ENCODE measurements around the gene ZSCAN10. TPM values are rescaled to one million over a fixed set of nuclear protein-coding genes. Genes with fewer than 3 reads are reported as not detected.
A peak's percentile ranks its signal among the peaks of the same experiment; 100 is the strongest.

Gene ZSCAN10
- total and polyA plus RNA-seq, 2 of the 13 experiments (the other 11 are each of a cell fraction or from before 2014, with no cell fraction given) = not detected

DNA sequence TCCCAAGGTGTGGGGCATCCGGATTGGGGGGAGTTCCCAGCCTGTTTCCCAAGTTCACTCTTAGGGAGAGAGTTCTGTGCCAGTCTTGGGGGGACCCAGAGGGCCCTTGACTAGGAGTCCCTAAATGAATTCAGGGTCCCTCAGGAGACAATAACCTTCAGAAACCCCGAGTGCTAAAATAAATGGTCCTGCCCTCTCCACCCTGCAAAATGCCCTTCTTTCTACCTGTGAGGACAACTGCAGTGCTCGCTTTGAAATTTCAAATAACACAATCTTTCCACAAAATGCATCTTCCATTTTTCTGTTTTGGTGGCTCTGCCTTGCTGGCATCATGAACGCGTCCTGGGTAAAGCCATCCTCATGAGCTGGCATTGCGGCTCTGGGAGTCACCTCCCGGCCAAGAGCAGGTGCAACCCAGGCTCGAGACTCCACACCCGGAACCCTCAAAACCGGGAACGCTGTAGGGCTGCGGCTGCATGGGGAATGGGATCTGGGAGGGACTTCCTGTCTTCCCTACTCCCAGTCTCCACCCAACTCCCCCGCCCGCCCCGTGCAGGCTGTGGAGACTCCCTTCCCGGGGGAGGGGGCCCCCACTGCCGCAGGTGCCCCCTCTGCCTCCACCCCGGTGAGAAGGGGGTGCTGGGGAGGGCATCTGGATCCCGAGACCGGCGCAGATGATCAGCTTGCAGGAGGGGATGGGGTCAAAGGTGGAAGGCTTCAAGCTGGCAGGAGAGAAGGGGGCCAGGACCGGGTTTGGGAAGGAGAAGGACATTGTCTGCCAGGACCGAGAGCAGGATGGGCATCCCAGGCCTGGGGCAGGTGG, 13.2 kb upstream of the ZSCAN10 start, which contains the start of gene ZNF205 (continued):
- TF ChIP-seq ELK4 (CRISPR knock-in tag; IDR thresholded peaks at IDR 0.05; ENCODE audit: borderline replicate concordance) (no peak), ZMAT3 (CRISPR knock-in tag; conservative IDR thresholded peaks at IDR 0.05) (peak; percentile 44; the same call in 1 of the 2 replicates), ZNF317 (CRISPR knock-in tag; IDR thresholded peaks at IDR 0.05) (peak; percentile 44; the same call in 1 of the 2 replicates), NFKBIZ (CRISPR knock-in tag; IDR thresholded peaks at IDR 0.05) (no peak; the same call in 1 of the 2 replicates), CHD2 (IDR thresholded peaks at IDR 0.05; ENCODE audit: low read depth, low read length) (no peak), ZNF720 (CRISPR knock-in tag; IDR thresholded peaks at IDR 0.05) (no peak), MATR3 (CRISPR knock-in tag; IDR thresholded peaks at IDR 0.05) (no peak), THAP11 (CRISPR knock-in tag; IDR thresholded peaks at IDR 0.05) (peak; percentile 94), ZNF530 (CRISPR knock-in tag; IDR thresholded peaks at IDR 0.05; ENCODE audit: low read depth) (no peak), ZNF10 (CRISPR knock-in tag; IDR thresholded peaks at IDR 0.05; ENCODE audit: borderline replicate concordance, low read depth) (no peak), ZFP91 (CRISPR knock-in tag; IDR thresholded peaks at IDR 0.05; ENCODE audit: borderline replicate concordance) (peak; percentile 78; the same call in 1 of the 2 replicates), NR1H2 (CRISPR knock-in tag; IDR thresholded peaks at IDR 0.05; ENCODE audit: borderline replicate concordance, low read depth) (no peak), NFE2L2 (IDR thresholded peaks at IDR 0.05; ENCODE audit: low read length) (no peak), AGO1 (IDR thresholded peaks at IDR 0.05; ENCODE audit: low read depth, low read length, poor library complexity, severe bottlenecking) (peak; percentile 74), CAMTA2 (CRISPR knock-in tag; IDR thresholded peaks at IDR 0.05; ENCODE audit: borderline replicate concordance) (no peak), ZNF432 (CRISPR knock-in tag; IDR thresholded peaks at IDR 0.05; ENCODE audit: borderline replicate concordance) (no peak), ZNF776 (CRISPR knock-in tag; IDR thresholded peaks at IDR 0.05) (no peak), BHLHE40 (IDR thresholded peaks at IDR 0.05; ENCODE audit: low read length) (0 out of 2 replicates have a peak, but pooled peaks have one; percentile 4)
- TF ChIP-seq, protein P1, sequence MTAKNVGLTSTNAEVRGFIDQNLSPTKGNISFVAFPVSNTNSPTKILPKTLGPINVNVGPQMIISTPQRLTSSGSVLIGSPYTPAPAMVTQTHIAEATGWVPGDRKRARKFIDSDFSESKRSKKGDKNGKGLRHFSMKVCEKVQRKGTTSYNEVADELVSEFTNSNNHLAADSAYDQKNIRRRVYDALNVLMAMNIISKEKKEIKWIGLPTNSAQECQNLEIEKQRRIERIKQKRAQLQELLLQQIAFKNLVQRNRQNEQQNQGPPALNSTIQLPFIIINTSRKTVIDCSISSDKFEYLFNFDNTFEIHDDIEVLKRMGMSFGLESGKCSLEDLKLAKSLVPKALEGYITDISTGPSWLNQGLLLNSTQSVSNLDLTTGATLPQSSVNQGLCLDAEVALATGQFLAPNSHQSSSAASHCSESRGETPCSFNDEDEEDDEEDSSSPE (CRISPR knock-in tag; IDR thresholded peaks at IDR 0.05) = peak; percentile 55
- TF ChIP-seq, protein P2, sequence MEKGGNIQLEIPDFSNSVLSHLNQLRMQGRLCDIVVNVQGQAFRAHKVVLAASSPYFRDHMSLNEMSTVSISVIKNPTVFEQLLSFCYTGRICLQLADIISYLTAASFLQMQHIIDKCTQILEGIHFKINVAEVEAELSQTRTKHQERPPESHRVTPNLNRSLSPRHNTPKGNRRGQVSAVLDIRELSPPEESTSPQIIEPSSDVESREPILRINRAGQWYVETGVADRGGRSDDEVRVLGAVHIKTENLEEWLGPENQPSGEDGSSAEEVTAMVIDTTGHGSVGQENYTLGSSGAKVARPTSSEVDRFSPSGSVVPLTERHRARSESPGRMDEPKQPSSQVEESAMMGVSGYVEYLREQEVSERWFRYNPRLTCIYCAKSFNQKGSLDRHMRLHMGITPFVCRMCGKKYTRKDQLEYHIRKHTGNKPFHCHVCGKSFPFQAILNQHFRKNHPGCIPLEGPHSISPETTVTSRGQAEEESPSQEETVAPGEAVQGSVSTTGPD (CRISPR knock-in tag; IDR thresholded peaks at IDR 0.05) = no peak
- TF ChIP-seq, protein P3, sequence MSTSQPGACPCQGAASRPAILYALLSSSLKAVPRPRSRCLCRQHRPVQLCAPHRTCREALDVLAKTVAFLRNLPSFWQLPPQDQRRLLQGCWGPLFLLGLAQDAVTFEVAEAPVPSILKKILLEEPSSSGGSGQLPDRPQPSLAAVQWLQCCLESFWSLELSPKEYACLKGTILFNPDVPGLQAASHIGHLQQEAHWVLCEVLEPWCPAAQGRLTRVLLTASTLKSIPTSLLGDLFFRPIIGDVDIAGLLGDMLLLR (CRISPR knock-in tag; IDR thresholded peaks at IDR 0.05) = no peak
- TF ChIP-seq, protein P4, sequence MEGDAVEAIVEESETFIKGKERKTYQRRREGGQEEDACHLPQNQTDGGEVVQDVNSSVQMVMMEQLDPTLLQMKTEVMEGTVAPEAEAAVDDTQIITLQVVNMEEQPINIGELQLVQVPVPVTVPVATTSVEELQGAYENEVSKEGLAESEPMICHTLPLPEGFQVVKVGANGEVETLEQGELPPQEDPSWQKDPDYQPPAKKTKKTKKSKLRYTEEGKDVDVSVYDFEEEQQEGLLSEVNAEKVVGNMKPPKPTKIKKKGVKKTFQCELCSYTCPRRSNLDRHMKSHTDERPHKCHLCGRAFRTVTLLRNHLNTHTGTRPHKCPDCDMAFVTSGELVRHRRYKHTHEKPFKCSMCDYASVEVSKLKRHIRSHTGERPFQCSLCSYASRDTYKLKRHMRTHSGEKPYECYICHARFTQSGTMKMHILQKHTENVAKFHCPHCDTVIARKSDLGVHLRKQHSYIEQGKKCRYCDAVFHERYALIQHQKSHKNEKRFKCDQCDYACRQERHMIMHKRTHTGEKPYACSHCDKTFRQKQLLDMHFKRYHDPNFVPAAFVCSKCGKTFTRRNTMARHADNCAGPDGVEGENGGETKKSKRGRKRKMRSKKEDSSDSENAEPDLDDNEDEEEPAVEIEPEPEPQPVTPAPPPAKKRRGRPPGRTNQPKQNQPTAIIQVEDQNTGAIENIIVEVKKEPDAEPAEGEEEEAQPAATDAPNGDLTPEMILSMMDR (CRISPR knock-in tag; IDR thresholded peaks at IDR 0.05) = peak; percentile 47
